Stimulated activated CD8-positive, alpha-beta memory T cell treated with anti-CD3 and anti-CD28 coated beads, Interleukin-4, amount 100 ng/mL, for 48 hours (primary cell): ENCODE results near the gene CBR4.

Experiments used
- DNase-seq: peaks from one replicate; pipeline ENCODE4 v3.0.0-alpha.2; 2020

Gene CBR4

DNA sequence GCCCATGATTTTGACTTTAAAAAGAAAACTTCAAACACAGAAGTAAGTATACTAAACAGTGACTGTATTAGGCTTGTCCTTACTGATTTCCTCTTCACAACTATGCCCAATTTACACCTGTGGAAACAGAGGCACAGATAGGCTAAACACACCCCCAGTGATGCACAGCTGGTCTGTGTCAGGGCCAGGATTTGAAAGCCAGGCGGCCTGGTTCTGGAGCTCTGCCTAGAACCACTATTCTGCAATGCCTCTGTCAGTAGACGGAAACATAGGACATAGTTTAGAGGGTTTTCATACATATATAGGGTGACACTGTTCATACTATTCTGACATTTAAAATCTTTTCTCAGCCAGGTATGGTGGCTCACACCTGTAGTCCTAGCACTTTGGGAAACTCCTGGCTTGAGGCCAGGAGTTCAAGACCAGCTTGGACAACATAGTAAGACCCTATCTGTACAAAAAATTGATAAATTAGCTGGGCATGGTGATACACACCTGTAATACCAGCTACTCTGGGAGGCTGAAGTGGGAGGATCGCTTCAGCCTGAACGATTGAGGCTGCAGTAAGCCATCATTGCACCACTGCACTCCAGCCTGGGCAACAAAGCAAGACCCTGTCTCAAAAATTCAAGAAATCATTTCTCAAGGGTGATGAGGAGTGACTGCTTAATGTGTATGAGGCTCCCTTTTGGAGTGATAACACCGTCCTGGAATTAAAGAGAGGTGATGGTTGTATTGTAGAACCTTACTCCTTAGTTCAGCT, 23.0 kb upstream of the CBR4 start:
- no peak for DNase-seq

DNA sequence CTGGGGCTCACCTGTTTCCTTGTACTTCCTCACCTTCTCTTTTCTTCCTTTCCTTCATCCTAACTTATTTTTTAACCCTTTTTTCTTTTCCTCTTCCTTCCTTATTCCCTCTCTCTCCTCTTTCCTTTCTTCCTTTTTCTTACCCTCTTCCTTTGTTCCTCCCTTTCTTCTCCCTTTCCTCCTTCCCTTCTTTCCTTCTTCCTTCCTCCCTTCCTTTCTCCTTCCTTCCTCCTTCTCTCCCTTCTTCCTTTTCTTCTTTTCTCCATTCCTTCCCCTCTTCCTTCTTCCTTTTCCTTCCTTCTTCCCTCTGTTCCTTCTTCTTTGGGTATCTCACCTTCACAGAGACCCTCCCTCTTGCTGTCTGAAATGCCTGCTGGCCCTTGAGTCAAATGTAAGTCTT, 22.1 kb upstream of the CBR4 start:
- no peak for DNase-seq

DNA sequence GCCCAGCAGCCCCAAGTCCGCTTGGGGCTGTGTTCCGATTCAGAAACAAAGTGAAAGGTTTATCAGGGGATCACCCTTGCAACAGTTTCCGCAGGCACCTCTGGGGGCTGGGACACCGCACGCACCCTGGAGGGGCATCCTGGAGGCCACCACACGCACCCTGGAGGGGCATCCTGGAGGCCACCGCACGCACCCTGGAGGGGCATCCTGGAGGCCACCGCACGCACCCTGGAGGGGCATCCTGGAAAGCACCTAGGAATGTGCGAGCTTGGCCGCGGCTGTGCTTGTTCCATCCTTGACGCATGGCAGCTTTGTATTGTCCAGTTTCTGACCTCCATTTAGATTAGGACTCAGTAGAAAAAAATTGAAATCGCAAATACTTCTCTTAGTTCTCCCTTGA, 21.3 kb upstream of the CBR4 start:
- no peak for DNase-seq

DNA sequence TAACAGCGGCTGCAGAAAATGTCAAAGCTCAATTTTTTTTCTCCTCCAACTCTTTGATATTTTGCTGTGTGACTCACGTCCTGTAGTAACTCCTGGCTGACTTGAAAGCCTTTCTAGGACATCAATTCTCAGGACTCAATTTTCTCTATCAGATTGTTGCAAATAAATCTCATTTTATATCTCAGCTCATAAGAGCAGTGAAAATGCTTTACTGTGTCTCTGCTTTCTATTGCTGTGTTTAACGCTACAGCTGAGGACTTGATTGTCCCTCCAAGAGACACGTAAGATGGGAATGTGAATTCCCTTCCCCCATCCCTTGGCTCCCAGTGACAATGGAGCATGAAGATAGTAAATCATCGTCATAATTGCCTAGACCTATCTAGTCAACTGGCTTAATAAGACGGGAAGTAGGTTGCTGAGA, 20.5 kb upstream of the CBR4 start:
- DNase-seq, result no peak

DNA sequence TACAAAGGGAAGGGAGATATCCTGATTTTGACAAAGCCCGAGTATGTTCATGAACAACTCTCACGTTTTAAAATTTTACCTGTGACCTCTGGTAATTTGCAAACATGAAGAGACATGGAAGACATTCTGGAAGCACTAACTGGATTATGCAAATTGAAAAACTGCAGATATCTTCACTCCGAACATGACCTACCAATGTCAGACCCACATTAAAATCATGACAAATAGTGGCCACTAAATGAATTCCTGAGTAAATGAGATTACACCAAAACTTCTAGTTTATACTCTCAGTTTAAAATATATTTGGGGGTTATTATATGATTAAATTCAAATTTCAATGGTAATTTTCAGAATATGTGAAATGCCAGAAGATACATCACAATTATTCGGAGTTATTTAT, 19.9 kb upstream of the CBR4 start:
- no peak for DNase-seq

DNA sequence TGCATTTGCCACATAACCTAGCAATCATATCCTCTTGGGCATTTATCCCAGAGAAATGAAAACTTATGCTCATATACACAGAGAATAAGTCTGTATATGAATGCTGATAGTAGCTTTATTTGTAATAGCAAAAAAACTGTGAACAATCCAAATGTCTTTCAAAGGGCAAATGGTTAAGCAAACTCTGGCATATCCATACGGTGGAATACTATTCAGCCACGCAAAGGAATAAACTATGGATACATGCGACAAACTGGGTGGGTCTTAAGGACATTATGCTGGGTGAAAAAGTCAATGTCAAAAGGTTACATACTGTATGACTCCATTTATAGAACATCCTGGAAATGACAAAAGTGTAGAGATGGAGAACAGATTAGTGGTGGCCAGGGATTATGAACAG, 17.6 kb upstream of the CBR4 start:
- no peak for DNase-seq

DNA sequence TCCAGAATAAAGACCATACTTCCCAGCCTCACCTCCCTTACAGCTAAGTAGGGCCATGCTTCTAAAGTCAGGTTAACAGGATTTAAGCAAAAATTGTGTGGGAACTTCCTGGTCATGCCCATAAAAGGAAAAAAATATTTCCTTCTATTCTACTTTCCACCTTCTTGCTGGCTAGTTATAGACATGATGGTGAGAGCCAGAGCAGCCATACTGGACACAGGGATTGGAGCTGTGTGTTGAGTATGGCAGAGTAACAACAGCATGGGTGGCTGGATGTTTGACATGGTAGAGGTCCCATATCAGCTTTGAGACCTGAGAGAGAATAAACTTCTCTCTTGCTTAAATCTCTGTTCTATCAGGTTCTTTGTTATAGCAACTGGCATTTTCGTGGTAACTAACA, 15.1 kb upstream of the CBR4 start:
- no peak for DNase-seq

DNA sequence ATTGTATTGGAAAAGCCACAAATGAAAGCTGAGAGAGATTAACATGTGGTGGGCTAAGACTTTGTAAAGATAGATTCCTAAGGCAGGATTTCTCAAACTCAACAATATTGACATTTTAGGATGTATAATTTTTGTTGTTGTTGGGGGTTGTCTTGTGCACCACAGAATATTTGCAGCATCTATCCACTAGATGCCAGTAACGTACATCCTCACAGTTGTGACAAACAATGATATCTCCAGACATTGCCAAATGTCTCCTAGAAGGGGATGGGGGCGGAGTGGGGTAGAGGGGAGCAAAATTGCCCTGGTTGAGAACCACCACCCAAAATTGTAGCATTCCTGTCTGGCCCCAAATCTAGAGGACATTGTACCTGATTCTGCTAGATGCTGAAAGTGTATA, 14.7 kb upstream of the CBR4 start:
- no peak for DNase-seq

DNA sequence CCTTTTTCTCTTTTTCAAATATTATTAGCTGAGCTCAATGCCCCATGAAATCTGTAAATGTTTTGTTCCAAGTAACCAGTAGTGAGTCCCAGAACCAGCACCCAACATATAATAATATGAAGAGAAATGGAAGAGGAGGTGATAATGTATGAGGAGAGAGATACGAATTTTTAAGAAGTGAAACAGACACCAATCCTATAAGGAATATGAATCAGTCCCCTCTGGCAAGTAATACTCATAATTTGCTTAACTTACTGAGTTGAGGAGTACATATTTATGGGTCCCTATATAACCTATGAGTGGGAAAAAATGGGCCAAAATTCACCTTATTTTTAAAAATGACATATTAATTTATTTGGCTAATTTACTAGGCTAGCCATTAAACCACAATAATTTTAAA, 8.4 kb upstream of the CBR4 start:
- no peak for DNase-seq

DNA sequence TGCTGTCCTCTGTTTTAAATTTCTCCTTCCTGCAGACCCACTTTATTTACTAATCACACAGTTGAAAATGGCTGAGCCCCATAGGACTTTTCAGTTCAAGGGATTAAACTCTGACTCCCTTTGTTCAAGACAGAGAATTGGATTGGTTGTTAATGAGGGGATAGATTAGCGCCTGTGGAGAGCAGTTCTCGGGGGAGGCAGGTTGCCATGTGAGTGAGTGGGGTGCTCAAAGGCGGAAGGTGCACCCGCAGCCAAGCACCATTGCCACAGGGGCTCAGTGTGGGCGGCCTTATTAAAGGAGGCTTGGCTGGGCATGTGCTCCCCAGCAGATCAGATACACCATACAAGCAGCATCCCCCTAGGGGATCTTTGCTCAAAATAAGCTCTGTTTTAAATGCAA, 7.9 kb upstream of the CBR4 start:
- no peak for DNase-seq

DNA sequence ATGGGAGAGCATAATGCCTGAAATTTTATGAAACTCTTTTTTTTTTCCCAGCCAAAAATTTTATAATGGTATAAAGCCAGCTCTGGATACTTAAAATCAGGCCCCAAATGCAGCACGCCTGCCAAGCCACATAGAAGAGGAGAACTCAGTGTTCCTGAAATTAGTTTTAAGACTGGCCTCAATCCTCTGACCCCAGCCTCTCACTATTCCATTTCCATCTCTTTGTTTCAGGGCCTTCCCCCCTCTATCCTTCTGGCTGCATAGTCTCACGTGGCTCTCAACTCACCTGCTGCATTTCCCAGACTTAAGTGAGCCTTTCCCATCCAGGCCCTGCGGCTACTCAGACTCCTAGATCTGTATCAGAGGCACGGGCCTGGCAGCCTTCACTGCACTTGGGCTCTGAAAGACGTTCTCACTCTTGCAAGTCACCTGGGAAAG, 5.2 kb upstream of the CBR4 start:
- no peak for DNase-seq

DNA sequence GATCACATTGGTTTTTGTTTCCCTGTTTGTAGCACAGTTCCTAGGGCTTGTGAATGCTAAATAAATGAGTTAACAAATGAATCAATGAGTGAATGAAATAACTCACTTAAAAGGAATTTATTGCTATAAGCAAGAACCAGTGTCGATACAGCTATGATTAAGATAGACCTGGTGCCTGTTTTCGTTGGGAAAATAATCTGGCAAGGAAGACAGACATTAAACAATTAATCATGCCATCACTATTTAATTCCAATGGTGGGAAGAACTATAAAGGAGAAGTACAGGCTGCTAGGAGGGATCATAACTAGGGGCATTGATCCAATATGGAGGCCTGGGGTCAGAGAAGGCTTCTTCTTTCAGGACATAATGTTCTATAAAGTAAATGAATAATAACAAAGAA, 4.5 kb upstream of the CBR4 start:
- no peak for DNase-seq

DNA sequence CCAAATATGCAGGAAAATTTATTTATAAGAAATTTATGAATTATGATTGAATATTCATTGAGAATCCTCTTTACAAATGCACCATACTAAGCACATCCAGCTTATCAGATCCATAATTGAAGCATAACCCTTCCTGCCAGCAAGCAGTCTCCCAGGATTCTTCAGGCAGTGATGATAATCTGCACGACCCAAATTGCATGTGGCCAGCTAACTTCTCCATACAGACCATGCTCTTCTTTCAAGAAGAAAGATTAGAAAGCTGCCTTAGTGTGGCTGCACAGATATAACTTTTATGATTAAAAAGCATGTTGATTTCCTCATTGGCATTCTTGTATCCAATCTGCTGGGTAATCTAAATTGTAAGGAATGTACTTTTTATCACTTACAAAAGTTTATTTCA, 3.3 kb upstream of the CBR4 start:
- no peak for DNase-seq

DNA sequence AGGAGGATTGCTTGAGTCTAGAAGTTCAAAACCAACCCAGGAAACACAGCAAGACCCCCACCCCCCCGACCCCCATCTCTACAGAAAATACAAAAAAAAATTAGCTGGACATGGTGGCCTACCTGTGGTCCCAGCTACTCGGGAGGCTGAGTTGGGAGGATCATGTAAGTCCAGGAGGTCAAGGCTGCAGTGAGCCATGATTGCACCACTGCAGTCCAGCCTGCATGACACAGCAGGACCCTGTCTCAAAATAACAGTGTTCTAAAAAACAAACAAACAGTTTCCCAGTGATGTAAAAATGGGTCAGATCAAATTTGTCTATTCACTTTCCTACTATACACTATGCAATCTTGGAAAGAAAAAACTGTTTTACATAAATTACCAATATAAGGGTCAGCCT, 2.0 kb upstream of the CBR4 start:
- DNase-seq, result no peak

DNA sequence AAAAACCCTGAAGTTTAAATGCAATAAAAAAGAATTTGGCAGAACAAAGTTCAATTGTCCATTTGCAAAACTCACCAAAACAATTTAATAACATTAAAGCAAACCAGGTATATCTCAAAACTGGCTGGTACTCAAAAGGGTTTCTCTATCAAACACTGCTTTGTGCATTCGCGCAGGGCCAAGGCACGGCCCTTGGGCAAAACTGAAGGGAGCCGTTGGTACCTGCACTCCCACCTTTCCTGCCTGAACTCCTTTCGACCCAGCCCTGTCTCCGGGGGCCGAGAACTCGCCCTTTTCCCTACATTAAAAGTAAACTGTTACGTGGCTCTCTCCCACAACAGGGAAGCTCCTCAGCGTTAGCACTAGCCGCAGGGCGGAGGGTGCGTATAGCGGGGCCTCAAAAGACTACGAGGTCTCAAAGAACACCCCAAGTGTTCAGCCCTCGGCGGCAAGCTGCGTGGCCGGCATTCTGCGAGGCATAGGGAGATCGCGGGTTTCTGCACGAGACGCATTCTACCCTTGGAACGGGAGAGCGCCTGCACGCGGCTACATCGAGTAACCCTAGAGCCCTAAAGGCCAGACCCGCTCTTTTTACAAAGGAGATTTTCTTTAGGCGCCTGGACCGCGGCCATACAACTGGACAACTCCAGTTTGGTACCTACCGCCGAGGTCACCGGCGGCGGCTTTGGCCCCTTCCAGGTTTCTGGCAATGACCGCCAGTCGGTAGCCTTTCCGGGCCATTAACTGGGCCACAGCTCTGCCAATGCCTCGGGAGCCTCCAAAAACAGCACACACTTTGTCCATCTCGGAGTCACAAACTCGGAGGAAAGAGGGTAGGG, 550 bp downstream of the CBR4 start:
- peak; percentile 71 for DNase-seq

DNA sequence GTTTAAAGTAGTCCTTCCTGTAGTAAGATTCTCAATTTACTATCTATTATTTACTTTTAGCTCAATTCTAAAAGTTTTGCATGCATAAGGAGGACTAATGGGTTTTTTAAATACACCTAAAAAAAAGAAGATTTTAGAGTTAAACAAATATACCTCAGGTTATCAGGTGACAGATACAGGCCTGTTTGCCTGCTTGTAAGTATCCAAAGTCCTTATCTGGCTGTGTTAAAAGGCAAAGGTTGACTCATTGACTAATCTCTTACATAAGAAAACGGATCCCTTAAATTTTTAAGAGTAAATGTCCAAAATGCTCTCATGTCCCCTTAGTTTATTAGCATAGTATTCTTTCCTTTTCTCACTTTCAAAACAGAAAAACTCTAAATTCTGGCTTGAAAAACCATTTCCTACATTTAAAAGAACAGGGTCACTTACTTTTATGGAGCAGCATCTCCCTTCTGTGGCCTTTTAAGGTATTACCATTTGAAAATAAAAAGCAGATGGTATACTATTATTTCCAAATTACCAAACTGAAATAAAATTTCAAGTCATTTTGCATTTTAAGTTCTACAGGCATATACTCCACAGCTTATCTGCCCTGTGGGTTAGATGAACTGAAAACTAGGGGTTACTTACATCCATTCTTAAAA, 4.5 kb downstream of the CBR4 start:
- DNase-seq, result no peak

DNA sequence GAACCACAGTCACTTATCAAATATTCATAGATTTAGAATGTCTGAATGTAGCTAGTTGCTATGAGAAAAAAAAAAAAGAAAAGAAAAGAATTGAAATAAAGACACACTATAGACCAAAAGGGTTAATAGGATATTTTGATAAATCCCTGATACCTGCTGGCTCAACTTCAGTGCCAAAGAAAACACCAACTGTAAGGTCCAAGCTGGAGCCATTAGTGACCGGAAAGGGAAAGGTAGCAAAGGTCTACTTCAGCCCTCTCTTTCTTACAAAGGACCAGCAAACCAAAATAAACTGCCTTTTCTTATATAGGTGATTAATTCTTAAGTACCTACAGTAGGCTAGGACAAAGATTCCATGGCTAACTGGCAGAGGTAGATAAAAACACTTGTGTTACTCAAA, 9.7 kb downstream of the CBR4 start:
- no peak for DNase-seq

DNA sequence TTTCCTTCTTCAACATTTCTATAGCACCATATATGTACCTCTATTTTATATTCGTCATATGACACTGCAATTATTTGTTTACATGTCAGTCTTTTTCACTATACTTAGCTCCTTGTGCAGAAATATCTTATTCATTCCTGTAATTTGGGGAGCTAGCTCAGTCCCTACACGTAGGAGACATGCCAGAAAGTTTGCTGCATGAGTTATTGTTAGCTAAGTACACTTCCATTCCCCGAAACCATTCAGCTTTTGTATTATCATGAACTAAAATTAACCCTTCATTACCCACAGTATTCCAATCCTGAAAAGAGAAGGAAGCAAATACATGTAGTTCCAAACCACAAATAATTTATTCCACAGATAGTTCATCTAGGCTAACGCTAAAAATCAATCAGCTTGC, 10.2 kb downstream of the CBR4 start:
- DNase-seq, result no peak

DNA sequence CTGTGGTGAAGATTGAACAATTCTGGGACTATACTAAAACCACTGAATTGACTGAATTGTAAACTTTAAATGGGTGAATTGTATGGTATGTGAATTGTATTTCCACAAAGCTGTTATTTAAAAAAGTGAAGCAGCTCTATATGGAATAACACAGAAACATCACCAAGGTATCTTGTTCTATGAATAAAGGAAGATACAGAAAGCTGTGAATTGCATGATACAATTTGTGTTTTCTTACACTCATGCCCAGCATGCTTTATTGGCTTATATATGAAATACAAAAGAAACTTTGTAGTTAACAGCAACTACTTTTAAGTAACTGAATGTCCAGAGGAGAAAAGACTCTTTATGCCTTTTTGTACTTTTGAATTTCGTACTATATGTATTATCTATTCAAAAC, 11.5 kb downstream of the CBR4 start:
- DNase-seq, result no peak

DNA sequence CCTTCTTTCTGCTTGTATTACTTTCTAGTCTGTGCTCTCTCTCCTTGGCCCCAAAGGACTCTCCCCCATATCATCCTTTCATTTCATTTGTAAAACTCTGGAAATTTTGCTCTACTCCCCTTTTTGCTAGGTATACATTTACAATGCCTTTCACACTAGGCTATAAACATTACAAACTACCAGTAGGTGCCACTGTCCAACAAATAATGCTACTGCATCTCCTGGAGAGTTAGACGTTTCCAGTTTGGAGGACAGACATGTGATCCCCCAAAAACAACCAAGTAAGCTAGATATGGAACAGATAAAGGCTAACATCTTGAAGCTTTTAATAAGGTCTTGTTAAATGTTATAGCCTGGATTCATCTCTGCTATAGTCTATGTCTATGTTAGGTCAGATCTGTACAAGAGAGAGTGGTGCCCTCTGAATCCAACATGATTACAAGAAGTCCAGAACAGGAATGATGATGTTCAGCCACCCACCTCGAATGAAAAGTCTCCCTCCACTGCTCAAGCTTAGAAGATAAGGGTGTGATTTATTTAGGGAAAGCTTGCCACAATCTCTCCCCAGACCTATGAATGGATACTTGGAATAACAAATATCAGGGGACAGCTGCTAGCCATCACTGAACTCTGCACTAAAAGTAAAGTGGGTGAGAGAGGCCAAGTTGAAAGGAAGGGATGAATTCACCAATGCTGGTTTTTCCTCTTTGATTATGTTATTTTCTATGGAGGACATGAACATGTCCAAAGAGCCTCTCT, 14.3 kb downstream of the CBR4 start:
- no peak for DNase-seq

DNA sequence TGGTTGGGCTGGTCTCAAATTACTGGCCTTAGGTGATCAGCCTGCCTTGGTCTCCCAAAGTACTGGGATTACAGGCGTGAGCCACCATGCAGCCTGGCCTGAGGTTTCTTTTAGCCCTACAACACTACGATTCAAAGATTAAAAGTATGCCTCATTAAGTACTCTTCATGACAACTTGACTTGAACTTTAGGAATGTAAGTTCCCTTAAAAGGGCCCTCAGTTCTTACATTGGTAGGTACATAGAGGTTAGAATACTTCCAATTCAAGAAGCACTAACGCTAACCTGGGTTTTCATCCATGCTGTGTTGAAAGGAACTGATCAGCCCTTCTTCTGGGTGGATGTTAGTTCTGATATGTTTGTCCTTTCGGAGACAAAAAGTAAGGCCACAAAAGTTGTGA, 15.1 kb downstream of the CBR4 start:
- no peak for DNase-seq

DNA sequence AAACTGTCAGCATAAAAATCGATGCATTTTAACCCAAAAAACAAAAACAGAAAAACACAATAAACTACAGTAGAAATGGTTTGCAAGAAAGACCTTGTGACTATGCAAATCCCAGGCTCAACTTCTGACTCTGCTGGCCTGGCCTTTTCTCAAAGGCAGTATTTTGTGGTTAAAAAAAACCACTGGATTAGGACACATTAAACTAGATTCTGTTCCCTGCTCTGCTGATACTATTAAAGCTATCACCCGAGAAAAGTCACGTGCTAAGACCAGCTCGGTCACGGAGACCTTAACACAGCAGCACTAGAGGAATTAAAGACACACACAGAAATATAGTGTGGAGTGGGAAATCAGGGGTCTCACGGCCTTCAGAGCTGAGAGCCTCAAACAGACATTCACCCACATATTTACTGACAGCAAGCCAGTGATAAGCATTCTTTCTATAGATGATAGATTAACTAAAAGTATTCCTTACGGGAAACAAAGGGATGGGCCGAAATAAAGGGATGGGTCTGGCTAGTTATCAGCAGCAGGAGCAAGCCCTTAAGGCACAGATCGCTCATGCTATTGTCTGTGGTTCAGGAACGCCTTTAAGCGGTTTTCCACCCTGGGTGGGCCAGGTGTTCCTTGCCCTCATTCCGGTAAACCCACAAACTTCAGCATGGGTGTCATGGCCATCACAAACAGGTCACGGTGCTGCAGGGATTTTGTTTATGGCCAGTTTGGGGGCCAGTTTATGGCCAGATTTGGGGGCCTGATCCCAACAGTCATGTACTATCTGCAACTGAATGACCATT, 16.1 kb downstream of the CBR4 start:
- DNase-seq, result no peak
